NCI-H146 treated with DMSO at 0.1 percent for 48 hours (cell line): Measurements from ENCODE around the gene ZFAND3.
"Not testable (repeated sequence)": the region's sequence is repeated elsewhere in the genome, so short reads cannot be mapped to it uniquely, and the experiment has no call there.

Experiments used
- DNase-seq: peaks from one replicate; lab custom pipeline; 2025; ENCODE audit not compliant: unreplicated experiment; lab: John Stamatoyannopoulos, UW

ZFAND3 gene

DNA sequence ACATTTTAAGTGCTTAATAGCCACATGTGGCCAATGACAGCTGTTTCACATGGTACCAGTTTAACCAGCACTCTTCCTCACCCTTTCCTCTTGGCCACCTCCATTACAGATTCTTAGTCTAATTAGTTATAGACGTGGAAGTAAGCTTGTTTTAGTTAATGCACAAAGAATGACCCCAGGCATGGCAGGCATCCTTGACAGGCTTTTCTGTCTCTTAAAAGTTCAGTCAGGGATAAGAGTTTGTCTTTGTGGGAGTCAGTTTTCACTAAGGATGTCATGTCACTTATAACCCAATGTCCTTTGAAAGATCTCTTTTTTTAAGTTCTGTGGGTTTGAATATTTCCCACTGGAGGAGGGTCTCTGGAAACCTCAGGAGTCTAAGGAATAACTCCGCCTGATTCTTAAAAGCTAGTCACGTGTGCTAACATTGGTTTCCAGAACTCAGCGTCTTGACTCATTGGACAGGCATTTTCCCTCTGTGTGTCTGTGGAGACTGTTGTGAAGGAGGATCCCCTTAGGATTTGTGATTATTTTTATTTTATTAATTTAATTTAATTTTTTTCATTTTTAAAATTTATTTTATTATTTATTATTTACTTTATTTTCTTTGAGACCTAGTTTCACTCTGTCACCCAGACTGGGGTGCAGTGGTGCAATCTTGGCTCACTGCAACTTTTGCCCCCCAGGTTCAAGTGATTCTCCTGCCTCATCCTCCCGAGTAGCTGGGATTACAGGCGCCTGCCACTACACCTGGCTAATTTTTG, 171.4 kb downstream of the ZFAND3 start:
- DNase-seq = no peak

DNA sequence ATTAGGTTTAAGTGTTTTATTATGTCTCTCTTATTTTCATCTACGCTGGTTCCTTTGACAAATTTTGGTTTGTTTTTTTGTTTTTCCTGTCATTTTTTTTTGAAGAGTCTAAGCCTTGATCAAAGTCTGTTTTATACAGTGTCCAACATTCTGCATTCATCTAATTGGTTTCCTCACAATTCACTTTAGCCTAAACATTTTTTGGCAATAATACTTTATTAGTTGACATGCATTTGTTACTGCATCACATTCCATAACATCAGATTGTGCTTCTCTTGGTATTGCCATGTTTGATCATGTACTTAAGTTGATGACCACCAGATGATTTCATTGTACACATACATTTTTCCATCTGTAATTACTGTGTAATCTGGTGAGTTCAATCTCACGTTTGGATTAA, 173.2 kb downstream of the ZFAND3 start:
- DNase-seq = no peak

DNA sequence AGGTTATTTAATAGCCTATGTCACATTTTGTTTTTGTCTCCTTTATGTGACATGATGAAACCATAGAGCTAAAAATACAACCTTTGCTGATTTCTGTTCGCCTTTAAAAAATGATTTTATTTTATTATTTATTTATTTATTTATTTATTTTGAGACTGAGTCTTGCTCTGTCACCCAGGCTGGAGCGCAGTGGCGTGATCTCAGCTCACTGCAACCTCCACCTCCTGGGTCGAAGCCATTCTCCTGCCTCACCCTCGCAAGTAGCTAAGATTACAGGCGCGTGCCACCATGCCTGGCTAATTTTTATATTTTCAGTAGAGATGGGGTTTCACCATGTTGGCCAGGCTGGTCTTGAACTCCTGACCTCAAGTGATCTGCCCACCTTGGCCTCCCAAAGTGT, 173.7 kb downstream of the ZFAND3 start:
- not testable (repeated sequence) for DNase-seq

DNA sequence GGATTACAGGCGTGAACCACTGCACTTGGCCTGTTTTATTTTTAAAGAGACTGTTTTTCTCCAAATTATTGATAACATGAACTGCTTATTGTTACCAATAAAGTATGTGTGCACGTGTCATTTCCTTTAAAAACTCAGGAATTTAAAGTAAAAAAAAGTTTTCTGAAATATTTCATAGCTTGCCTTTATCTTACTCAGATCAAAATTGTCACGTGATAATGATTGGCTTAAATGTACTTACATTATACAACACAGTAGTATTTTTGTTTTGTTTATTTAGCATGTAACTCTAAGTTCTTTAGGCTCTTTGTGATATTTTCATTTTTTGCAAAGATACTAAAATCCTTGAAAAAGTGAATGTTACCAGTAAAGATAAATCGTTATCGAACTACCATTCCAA, 174.1 kb downstream of the ZFAND3 start:
- no peak for DNase-seq

GRCh38 chr6:37994223-37994622, 174.7 kb downstream of the ZFAND3 start:
- no peak for DNase-seq

DNA sequence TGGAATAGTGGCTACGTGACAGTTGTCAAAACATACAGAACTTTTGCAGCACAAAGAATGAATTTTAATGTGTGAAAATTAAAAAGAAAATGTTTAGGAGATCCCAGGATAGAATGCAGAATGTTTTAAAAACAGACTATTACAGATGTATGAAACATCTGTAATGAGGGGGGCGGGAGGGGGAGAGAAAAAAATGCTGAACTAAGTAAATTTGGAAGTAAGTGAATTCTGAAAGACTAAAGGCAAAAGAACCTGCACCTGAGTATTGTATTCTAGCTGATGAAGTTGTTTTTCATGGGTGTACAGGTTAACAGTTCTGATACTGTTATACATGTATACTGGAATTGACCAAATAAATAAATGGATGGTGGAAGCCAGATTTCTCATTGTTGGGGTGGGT, 178.8 kb downstream of the ZFAND3 start:
- DNase-seq = no peak

GRCh38 chr6:38001386-38001785, 181.9 kb downstream of the ZFAND3 start:
- no peak for DNase-seq

DNA sequence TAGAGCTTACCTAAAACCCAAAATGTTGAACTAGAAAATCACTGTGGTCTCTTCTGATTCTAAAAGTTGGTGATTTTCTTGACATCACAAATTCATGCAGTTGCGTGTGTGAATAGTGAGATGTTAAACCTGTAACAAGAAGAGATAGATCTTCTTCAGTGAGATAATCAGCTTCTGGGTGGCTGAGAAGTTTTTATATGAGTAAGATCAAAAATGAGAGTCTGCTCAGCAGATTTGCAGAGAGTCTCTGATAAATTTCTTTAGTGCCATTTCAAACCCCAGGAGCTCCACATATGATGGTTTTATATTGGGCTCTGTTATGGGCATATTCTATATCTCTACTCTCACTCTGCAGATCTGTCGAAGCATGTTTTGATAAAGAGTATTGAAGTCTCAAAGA, 185.4 kb downstream of the ZFAND3 start:
- DNase-seq = no peak

DNA sequence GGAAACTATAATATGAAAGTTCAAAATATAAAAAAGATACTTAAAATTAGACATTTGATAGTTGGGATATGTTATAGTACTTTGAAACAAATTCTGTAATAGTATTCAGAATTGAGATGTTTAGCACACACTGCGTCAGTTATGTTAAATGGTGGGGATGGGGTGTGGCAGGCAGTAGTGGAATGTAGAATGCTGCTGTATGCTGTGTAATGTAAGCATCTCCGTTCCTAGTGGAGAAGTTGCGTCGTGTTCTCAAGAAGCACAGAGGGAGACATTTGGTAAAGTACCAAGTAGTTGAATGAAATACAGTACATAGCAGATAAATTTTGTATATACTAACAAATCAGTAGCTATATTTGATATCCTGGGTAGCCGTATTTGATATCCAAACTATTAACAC, 192.4 kb downstream of the ZFAND3 start:
- no peak for DNase-seq

DNA sequence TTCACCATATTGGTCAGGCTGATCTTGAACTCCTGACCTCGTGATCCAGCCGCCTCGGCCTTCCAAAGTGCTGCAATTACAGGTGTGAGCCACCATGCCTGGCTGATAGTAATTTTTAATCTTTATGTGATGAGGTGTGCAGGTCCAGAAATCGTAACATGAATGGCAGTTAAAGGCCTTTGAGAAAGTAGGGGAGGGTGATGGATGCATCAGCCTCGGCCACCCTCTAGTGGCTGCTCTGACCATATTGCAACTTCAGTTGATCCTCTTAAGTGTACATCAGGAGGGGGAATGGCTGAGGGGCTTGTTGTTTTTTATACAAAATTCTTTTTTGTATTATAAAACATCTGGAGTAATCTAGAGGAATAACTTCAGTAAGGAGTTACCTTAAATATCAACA, 193.0 kb downstream of the ZFAND3 start:
- peak; percentile 67 for DNase-seq

GRCh38 chr6:38015341-38015740, 195.8 kb downstream of the ZFAND3 start:
- no peak for DNase-seq

DNA sequence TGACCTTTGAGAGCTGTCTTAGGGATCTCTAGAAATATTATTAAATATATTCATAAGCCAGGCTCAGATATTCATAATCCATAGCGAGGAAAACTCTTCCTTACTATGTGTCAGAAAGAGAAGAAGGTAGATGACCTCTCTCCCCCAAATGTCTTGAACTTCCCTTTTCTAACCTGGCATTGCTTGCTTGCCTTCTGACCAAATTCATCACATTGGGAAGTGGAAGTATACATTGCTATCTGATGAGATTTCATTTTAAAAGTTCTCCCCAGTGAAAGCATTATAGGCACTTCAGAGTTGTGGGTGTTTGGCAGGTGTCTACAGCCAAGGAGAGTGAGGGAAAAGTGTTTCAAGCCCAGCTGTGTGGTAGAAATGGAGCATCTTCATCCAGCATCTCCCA, 197.3 kb downstream of the ZFAND3 start:
- DNase-seq = no peak

GRCh38 chr6:38018755-38019165, 199.2 kb downstream of the ZFAND3 start:
- DNase-seq = no peak

- peak; percentile 99 for DNase-seq
These were observed 201.1 kb downstream of the ZFAND3 start for GRCh38 chr6:38020593-38020992.

DNA sequence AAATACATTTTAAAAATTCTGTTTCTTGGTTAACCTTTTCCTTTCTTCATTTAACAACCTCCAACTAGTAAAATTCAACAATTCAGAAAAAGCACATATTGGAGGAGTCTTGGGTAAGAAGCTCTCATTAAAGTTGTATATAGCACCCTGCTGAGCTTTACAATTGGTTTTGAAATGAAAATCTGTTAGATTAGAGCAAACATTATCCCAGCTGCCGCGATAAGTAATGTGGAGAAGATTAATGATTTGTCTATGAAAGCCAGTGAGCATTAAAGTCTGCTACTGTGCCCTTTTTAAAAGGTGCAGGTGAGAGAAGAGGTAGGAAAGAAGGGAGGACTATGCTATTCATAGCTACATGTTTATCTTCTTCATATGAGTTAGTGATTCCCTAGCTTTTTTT, 201.5 kb downstream of the ZFAND3 start:
- DNase-seq = peak; percentile 100

GRCh38 chr6:38021571-38021970, 202.0 kb downstream of the ZFAND3 start:
- DNase-seq = no peak

DNA sequence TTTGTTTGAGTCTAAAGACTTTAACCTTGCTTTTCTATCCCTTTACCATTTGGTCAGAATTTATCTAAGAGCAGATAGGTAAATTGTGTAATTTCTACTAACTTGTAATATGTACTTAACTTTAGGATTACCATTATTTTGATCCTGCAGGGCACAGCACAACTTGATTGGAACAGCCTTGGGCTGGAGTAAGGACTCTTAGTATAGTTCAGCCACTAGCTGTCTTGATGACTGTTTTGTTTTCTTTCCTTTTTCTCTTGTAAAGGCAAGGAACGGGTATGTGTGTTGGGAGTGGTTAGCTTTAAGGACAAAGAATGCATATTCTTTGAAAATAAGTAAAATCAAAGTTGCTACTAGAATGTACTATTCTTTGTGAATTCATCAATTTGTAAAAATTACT, 203.2 kb downstream of the ZFAND3 start:
- no peak for DNase-seq

DNA sequence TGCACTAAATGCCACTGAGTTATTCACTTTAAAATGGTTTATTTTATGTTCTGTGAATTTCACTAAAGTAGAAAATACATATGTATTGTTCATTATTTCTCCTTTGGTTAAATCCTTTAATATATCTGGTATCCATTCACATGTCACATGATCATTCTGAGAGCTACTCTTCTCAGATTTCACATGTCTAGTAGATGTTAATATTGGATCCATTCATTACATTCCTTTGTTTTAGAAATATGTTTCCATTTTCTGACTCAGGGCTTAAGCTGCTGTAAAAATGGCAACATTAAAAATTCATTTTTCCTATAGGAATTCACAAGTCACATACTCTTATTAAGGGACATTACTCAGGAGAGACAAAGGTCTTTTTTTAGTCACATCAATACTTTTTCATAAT, 205.4 kb downstream of the ZFAND3 start:
- no peak for DNase-seq

DNA sequence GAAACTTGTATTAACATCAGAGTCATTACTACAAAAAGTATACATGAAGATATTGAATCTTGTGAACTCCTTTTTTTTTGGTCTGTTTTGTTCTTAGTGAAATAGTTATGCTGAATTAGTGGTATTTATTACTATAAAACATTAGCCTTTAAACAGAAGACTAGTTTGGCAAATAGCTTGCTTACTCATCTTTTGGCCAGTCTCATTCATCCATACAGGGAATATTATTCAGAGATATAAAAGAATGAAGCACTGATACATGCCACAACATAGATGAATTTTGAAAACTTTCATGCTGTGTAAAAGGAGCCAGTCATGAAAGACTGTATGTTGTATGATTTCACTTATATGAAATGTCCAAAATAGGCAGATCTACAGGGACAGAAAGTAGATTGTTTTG, 205.9 kb downstream of the ZFAND3 start:
- no peak for DNase-seq

DNA sequence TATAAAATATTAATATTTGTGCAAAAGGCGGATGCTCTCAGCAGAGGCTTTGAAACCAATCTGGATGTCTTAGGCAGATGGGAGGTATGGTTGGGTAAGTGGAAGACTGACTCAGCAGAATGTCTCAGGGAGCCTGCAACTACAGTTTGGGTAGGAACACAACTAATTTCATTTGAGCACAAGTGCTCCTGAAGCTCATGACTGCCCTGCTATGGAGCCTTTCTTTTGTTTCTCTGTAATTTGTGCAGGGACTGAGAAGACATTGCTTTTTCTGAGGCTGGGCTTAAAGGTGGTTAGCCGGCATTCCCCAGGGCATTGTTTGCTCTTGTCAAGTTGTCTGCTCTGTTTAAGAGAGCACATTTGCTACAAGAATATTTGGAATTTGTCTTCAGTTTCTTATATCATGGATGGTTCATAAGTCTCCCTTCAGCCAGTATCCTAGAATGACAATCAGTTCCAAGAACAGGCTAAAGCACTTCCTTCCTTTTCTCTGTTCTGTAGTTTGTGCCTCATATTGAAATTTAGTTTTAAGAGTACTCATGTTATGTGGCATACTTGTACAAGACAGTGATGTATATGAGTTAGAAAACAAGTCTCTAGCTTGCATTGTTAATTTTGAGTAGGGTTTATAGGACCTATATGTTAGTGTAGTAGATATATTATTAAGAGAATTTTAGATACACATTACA, 208.3 kb downstream of the ZFAND3 start:
- no peak for DNase-seq

GRCh38 chr6:38030380-38030779, 210.9 kb downstream of the ZFAND3 start:
- DNase-seq = no peak

DNA sequence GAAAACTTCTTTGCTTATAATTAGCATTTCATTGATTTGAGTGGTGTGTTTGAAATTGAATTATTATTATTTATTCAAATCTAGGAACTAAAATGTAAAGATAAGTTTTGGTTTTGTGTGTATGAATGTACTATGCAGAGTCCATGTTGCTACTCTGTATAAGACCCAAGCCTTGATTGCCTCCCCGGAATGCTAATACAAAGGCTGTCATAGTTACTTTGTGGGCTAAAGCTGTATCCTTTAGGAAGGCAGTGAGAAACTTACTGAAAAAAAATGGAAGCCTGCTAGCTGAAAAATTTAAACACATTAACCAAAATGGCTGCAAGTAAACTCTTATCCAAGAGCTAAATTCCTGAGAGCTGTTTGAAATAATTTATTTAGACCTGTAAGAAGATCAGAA, 213.3 kb downstream of the ZFAND3 start:
- DNase-seq = no peak
